ENCODE results near the gene LRRC9.
A peak's percentile ranks its signal among the peaks of the same experiment; 100 is the strongest.
"Not testable (repeated sequence)": the region's sequence is repeated elsewhere in the genome, so short reads cannot be mapped to it uniquely, and the experiment has no call there.

Gene LRRC9

DNA sequence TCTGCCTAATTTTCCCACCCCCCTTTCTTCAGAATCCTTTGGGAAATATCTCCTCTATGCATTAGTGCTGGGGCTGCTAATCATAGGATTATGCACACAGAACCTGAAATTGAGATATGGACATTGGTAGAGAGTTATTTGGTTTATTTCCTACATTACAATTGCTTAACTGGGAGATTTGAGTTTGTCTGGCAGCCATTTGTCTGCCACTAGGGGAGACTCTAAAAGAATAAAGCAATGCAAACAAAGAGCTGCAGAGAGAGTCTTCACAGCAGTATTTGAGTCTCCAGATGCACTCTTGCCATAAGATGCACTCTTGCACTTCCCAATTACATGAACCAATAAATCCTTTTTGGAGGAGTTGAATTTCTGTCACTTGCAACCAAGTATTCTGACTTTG is 159.8 kb downstream of the LRRC9 start:
- DNase-seq: no peak

GRCh38 chr14:60085085-60085484 is 165.1 kb downstream of the LRRC9 start:
- DNase-seq: no peak

GRCh38 chr14:60085693-60086092 is 165.7 kb downstream of the LRRC9 start:
- no peak for DNase-seq

DNA sequence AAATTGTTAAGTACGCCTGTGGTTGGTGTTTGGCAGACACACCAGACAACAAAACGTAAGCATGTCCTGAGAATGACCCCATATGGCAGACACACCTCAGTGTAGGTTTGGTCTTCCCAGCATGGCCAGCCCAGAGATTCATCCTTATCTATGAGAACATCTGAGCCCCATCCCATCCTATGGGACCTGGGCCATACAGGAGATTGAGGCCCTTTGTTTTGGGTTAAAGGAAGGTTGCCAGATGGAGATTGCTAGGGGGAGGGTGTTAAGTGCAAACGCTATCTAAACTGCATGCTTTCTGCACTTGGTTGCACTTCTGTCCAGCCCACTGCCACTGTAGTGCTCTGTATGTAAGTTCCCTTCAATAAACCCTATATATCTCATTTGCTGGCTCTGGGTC is 167.7 kb downstream of the LRRC9 start:
- no peak for DNase-seq

GRCh38 chr14:60089221-60089620 is 169.3 kb downstream of the LRRC9 start:
- peak in 1 of 3 donors; percentile 22 for DNase-seq

DNA sequence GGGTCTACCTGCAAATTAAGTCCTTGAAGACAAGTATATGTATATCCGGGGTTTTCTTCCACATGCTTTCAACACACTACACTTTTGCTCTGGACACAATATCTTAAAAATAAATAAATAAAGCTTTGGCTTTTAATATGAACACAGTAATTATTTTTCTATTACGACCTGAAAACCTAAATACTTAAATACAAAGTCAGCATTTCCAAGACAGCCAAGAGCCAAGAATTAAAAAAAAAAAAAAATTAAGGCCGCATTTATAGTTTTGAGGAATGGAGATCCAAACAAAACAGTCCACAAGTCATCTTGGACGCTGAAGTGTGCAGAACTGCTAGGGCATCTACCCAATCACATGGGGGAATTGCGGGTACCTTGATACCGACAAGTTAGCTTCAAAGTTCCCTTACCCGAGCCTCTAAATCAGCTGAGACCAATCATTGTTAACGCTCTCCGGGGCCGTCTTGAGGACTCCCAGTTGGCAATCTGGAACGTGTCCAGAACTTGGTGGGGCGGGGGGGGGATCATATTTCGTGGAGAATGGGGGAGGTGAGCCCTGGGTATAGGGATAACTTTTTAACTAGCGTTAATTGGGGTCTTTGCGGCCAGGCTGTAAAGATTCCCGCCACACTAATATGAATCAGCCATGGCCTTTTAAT is 171.0 kb downstream of the LRRC9 start:
- peak in 1 of 3 donors; percentile 35 for DNase-seq

DNA sequence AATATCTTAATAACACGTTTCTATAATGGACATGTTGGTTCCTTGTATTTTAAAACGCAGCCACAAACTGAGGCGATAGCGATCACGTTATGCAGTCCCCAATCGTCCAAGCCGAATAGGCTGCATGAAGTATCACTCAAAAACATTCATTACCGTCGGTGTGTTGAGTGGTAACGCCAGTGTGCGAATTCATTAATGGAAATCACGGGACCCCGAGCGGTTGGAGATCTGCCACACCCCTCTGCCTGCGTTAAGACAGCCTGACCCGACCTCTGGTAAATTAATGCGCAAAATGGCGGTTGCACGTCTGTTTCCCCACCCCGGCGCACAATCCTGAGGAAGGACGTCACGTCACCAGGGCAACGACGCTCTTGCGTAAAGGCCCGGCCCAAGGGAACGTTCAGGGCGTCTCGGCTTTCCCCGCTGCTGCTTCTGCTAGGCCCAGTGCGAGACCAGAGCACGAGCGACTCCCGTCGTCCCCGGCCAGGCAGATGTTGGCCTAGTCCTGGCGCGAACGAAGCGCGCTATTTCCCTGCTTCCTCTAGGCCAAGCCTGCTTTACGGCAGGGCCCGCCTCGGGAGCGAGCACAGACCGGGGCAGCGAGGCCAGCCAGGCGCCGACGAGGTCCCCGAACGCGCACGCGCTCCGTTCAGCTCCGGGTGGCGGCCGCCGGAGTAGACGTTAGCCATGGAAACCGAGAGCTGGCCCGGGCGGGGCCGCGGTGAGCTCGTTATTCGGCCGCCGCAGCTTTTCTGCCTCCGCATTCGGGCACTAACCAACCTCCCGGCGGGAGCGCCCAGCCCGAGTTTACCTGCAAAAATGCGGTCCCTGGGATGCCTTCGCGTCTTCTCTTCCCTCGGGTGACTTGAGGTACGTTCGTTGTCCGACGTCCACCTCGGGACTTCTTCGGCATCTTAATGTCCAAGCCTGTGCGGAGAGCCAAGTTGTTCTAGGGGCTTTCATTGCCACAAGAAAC is 171.9 kb downstream of the LRRC9 start, which contains the start of gene PCNX4:
PCNX4 (plus strand) TSS at position 374 of the 976 bp plus-strand sequence. CDS start 15,716 bp downstream, outside the sequence.
- DNase-seq: peak; percentile 98

DNA sequence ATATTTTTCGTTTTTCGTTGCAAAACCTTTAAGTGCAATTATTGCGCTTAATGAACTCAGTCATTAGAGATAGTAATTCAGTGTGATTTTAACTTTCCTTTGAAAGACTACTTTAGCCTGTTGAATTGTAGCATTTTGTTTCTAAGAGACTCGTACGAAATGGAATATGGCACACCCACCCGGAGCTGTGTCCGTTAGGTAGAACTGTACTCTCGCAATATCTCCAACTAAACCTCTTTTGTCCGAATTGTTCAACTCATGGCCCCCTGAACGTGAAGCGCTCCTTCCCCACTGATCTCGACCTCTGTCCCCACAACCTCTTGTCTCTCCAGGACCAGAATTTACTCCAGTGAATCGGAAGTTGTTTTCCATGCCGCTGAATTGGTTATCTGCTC is 172.6 kb downstream of the LRRC9 start:
- peak in 2 of 3 donors; percentile 22 to 28 for DNase-seq

DNA sequence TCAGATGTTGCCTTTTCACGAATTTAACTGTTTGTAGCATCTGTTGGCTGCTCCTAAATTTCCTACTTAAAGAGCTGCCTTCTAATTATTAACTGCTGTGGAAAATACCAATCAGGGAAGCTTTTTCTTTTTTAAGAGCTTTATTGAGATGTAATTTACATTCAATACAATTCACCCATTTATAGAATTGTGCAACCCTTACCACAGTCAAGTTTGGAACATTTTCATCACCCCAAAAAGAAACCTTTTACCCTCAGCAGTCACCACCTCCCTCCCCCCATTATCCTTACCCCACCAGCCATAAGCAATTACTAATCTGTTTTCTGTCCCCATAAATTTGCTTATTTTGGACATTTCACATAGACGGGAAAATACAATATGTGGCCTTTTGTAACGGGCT is 173.1 kb downstream of the LRRC9 start:
- peak in 1 of 3 donors; percentile 24 for DNase-seq

GRCh38 chr14:60093606-60094005 is 173.7 kb downstream of the LRRC9 start:
- DNase-seq: peak in 1 of 3 donors; percentile 23

GRCh38 chr14:60094306-60094897 is 174.5 kb downstream of the LRRC9 start:
- DNase-seq: no peak

DNA sequence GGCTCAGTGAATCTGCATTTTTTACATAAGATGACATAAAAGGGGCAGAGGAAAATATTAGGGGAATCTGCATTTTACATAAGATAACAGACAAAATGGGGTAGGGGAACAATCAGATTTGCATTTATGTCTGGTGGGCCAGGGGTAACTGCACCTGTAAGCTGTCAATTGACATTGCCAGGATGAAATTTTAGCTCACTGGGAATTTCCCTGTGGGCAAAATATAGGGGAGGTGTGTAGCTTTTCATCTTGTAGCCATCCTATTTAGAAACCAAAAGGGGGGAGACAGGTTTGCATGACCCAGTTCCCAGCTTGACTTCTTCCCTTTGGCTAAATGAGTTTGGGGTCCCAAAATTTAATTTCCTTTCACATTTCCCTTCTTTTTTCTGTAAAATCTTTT is 175.3 kb downstream of the LRRC9 start:
- DNase-seq: no peak

DNA sequence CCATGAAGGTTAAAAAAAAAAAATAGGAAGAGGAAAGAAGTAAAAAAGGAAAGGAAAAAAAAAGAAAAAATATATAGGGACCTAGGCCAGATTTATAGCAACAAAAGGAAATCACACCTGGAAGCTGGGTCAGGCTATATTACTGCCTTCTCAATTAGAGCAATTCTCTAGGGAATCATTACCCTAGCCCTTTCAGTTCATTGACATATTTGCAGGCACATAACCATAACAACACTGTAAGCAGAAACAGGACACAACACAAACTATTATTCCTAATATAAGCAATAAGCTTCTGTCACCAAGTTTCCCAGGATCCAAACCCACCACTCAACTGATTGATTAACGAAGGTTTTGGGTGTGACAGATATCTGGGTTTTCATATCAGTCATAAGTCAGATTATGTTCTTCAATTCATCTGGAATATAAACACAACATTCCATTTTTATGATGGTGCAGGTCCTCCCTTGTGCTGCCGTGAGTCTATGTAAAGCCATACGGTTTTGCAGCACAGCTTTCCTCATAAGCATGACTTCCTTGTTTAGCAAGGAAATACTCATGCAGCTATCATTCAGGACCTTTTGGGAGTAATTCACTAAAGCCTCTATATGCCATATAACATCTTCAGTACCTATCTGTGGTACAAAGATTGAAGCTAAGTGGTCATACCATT is 176.0 kb downstream of the LRRC9 start:
- no peak for DNase-seq

- no peak for DNase-seq
These were observed 178.0 kb downstream of the LRRC9 start for GRCh38 chr14:60097974-60098373.

- not testable (repeated sequence) for DNase-seq
These were observed 179.9 kb downstream of the LRRC9 start for GRCh38 chr14:60099855-60100254.

GRCh38 chr14:60101786-60102185 is 181.8 kb downstream of the LRRC9 start:
- DNase-seq: no peak

- DNase-seq: peak; percentile 52 to 78 (median 66)
These were observed 182.4 kb downstream of the LRRC9 start for GRCh38 chr14:60102389-60102788.

DNA sequence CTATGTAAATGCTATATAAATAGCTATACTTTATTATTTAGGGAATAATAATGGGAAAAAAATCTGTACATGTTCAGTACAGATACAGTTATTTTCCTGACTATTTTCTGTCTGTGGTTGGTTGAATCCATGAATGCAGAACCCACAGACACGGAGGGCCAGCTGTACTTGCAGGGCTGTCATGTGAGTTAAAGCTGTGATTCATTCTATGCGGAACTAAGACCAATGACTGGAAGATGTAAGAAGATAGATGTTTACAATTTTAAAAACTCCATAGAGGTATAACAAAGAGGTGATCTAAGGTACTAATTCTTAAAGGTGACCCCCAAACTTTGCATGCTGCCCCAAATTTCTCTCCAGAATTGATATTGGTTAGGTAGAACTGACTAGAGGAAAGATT is 186.4 kb downstream of the LRRC9 start:
- DNase-seq: peak; percentile 74 to 82 (median 79)

DNA sequence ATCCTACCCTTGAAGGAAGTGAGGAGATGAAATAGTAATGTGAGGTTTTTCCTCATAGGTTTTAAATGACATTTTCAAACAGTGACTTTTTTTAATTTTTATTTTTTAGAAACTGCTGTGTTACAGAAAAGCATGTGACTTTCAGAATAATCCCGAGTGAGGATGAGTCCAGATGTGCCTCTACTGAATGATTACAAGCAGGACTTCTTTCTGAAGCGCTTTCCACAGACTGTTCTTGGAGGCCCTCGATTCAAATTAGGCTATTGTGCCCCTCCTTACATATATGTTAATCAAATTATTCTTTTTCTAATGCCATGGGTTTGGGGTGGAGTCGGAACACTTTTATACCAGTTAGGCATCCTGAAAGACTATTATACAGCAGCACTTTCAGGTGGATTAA is 187.5 kb downstream of the LRRC9 start:
- DNase-seq: no peak

DNA sequence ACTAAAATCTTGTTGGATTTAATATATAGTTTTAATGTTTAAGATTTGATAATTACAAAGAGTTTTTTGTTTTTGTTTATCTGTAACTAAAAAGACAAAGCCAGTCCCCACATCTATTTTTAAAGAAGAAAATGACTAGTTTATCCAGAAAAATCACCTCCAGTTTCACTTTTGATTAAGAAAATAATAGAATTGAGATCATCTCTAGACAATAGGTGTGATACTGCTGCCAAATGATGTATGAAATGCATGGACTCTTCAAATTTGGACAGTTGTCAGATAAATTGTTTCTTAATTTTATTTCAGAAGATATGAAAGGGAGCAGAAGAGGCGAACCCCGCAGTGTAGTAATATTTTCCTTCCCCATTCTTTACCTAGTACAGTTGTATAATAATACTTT is 191.8 kb downstream of the LRRC9 start:
- DNase-seq: peak in 1 of 3 donors; percentile 36

Measured in suppressor macrophage treated with lipopolysaccharide for 1 hour (primary cell).